Measurements from ENCODE around the gene KDM8.
A peak's percentile ranks its signal among the peaks of the same experiment; 100 is the strongest.
"Not testable (repeated sequence)": the region's sequence is repeated elsewhere in the genome, so short reads cannot be mapped to it uniquely, and the experiment has no call there.

KDM8 gene

GRCh38 chr16:27237219-27238015 lies 34.1 kb downstream of the KDM8 start:
- peak; percentile 85 for DNase-seq
- in situ Hi-C loops (cut with MboI; ENCODE audit: low pct_unique_long_range_greater_than_20kb, low sequenced_read_pairs): no loop called here

GRCh38 chr16:27238016-27238587 lies 34.8 kb downstream of the KDM8 start:
- in situ Hi-C loops (cut with MboI; ENCODE audit: low pct_unique_long_range_greater_than_20kb, low sequenced_read_pairs): no loop called here
- DNase-seq: peak; percentile 66

- DNase-seq: no peak
- in situ Hi-C loops (cut with MboI; ENCODE audit: low pct_unique_long_range_greater_than_20kb, low sequenced_read_pairs): no loop called here
Observed at GRCh38 chr16:27238591-27238990, 35.3 kb downstream of the KDM8 start.

GRCh38 chr16:27239026-27239425 lies 35.7 kb downstream of the KDM8 start:
- in situ Hi-C loops (cut with MboI; ENCODE audit: low pct_unique_long_range_greater_than_20kb, low sequenced_read_pairs): no loop called here
- no peak for DNase-seq

- DNase-seq: no peak
- in situ Hi-C loops (cut with MboI; ENCODE audit: low pct_unique_long_range_greater_than_20kb, low sequenced_read_pairs): no loop called here
Observed at GRCh38 chr16:27239906-27240655, 36.8 kb downstream of the KDM8 start.

- in situ Hi-C loops (cut with MboI; ENCODE audit: low pct_unique_long_range_greater_than_20kb, low sequenced_read_pairs): no loop called here
Observed at GRCh38 chr16:27240948-27241531, 37.7 kb downstream of the KDM8 start.

GRCh38 chr16:27241658-27242057 lies 38.3 kb downstream of the KDM8 start:
- no peak for DNase-seq
- in situ Hi-C loops (cut with MboI; ENCODE audit: low pct_unique_long_range_greater_than_20kb, low sequenced_read_pairs): no loop called here

More at GRCh38 chr16:27240948-27241531, 37.7 kb downstream of the KDM8 start:
- DNase-seq: no peak

GRCh38 chr16:27242398-27242797 lies 39.1 kb downstream of the KDM8 start:
- in situ Hi-C loops (cut with MboI; ENCODE audit: low pct_unique_long_range_greater_than_20kb, low sequenced_read_pairs): no loop called here
- DNase-seq: no peak

GRCh38 chr16:27242868-27243590 lies 39.7 kb downstream of the KDM8 start:
- peak; percentile 71 for DNase-seq
- in situ Hi-C loops (cut with MboI; ENCODE audit: low pct_unique_long_range_greater_than_20kb, low sequenced_read_pairs): no loop called here

GRCh38 chr16:27243725-27244362 lies 40.5 kb downstream of the KDM8 start:
- no peak for DNase-seq
- in situ Hi-C loops (cut with MboI; ENCODE audit: low pct_unique_long_range_greater_than_20kb, low sequenced_read_pairs): no loop called here

- in situ Hi-C loops (cut with MboI; ENCODE audit: low pct_unique_long_range_greater_than_20kb, low sequenced_read_pairs): no loop called here
- no peak for DNase-seq
Observed at GRCh38 chr16:27244363-27244755, 41.0 kb downstream of the KDM8 start.

- no peak for DNase-seq
- in situ Hi-C loops (cut with MboI; ENCODE audit: low pct_unique_long_range_greater_than_20kb, low sequenced_read_pairs): no loop called here
Observed at GRCh38 chr16:27245276-27246172, 42.2 kb downstream of the KDM8 start.

GRCh38 chr16:27246439-27246838 lies 43.1 kb downstream of the KDM8 start:
- DNase-seq: no peak

GRCh38 chr16:27247076-27247475 lies 43.8 kb downstream of the KDM8 start:
- in situ Hi-C loops (cut with MboI; ENCODE audit: low pct_unique_long_range_greater_than_20kb, low sequenced_read_pairs): not testable (repeated sequence)
- peak; percentile 72 for DNase-seq

More at GRCh38 chr16:27246439-27246838, 43.1 kb downstream of the KDM8 start:
- in situ Hi-C loops (cut with MboI; ENCODE audit: low pct_unique_long_range_greater_than_20kb, low sequenced_read_pairs): no loop called here

GRCh38 chr16:27248036-27248435 lies 44.7 kb downstream of the KDM8 start:
- DNase-seq: no peak
- in situ Hi-C loops (cut with MboI; ENCODE audit: low pct_unique_long_range_greater_than_20kb, low sequenced_read_pairs): no loop called here

GRCh38 chr16:27248886-27249285 lies 45.6 kb downstream of the KDM8 start:
- in situ Hi-C loops (cut with MboI; ENCODE audit: low pct_unique_long_range_greater_than_20kb, low sequenced_read_pairs); DNase-seq: not testable (repeated sequence)

- in situ Hi-C loops (cut with MboI; ENCODE audit: low pct_unique_long_range_greater_than_20kb, low sequenced_read_pairs): no loop called here
- no peak for DNase-seq
Observed at GRCh38 chr16:27251541-27252205, 48.3 kb downstream of the KDM8 start.
